IPS-18a (cell line): ENCODE results near the gene ANGPTL1.
"Not testable (repeated sequence)": the region's sequence is repeated elsewhere in the genome, so short reads cannot be mapped to it uniquely, and the experiment has no call there.

Experiments used
- H3K27ac ChIP-seq: one replicate; pipeline ENCODE4 v1.5.1; 2013; ENCODE audit warnings: low read length
- H3K27me3 ChIP-seq: one replicate; pipeline ENCODE4 v1.6.1; 2013; ENCODE audit warnings: mild to moderate bottlenecking, low read length; ENCODE audit not compliant: control insufficient read depth, insufficient read depth
- H3K36me3 ChIP-seq: one replicate; pipeline ENCODE4 v1.6.1; 2013; ENCODE audit warnings: low read depth, low read length; ENCODE audit not compliant: control insufficient read depth
- H3K4me1 ChIP-seq: one replicate; pipeline ENCODE4 v1.6.1; 2013; ENCODE audit warnings: low read depth, low read length; ENCODE audit not compliant: control insufficient read depth
- H3K4me3 ChIP-seq: one replicate; pipeline ENCODE4 v1.5.1; 2013; ENCODE audit warnings: low read length
- H3K9ac ChIP-seq: one replicate; pipeline ENCODE4 v1.6.1; 2013; ENCODE audit warnings: mild to moderate bottlenecking, low read length, moderate library complexity
- H3K9me3 ChIP-seq: one replicate; pipeline ENCODE4 v1.6.1; 2013; ENCODE audit warnings: low read depth, low read length; ENCODE audit not compliant: control insufficient read depth

Gene ANGPTL1

GRCh38 chr1:178862864-178863263, 8.0 kb downstream of the ANGPTL1 start:
- H3K27ac ChIP-seq: no peak overlapping the region
- no peak overlapping the region for H3K4me3 ChIP-seq
- H3K36me3 ChIP-seq: no peaks in the 10 kb centered on the region
- no peaks in the 10 kb centered on the region for H3K9me3 ChIP-seq
- no peaks in the 10 kb centered on the region for H3K27me3 ChIP-seq
- H3K4me1 ChIP-seq: no peaks in the 10 kb centered on the region
- H3K9ac ChIP-seq: no peak overlapping the region

GRCh38 chr1:178862416-178862815, 8.5 kb downstream of the ANGPTL1 start:
- Histone ChIP-seq H3K9ac (no peak overlapping the region), H3K9me3 (no peaks in the 10 kb centered on the region), H3K36me3 (no peaks in the 10 kb centered on the region), H3K27ac (no peak overlapping the region), H3K27me3 (no peaks in the 10 kb centered on the region), H3K4me1 (no peaks in the 10 kb centered on the region), H3K4me3 (no peak overlapping the region)

- H3K36me3 ChIP-seq: no peaks in the 10 kb centered on the region
- H3K27ac ChIP-seq: no peak overlapping the region
Measured at GRCh38 chr1:178857126-178857525, 13.8 kb downstream of the ANGPTL1 start.

GRCh38 chr1:178849918-178850317, 21.0 kb downstream of the ANGPTL1 start:
- Histone ChIP-seq H3K9me3 (no peaks in the 10 kb centered on the region), H3K36me3 (no peaks in the 10 kb centered on the region), H3K4me1 (no peaks in the 10 kb centered on the region), H3K4me3 (no peak overlapping the region), H3K27me3 (no peaks in the 10 kb centered on the region), H3K27ac (no peak overlapping the region), H3K9ac (no peak overlapping the region)

More at GRCh38 chr1:178857126-178857525, 13.8 kb downstream of the ANGPTL1 start:
- no peaks in the 10 kb centered on the region for H3K27me3 ChIP-seq
- H3K4me1 ChIP-seq: no peaks in the 10 kb centered on the region
- H3K4me3 ChIP-seq: no peak overlapping the region
- no peaks in the 10 kb centered on the region for H3K9me3 ChIP-seq
- H3K9ac ChIP-seq: no peak overlapping the region

GRCh38 chr1:178847919-178848318, 23.0 kb downstream of the ANGPTL1 start:
- H3K36me3 ChIP-seq, H3K27ac ChIP-seq, H3K9ac ChIP-seq, H3K4me3 ChIP-seq, H3K27me3 ChIP-seq, H3K4me1 ChIP-seq, H3K9me3 ChIP-seq: not testable (repeated sequence)

GRCh38 chr1:178847396-178847849, 23.5 kb downstream of the ANGPTL1 start:
- no peaks in the 10 kb centered on the region for H3K4me1 ChIP-seq
- H3K27ac ChIP-seq: no peak overlapping the region
- H3K36me3 ChIP-seq: no peaks in the 10 kb centered on the region
- no peak overlapping the region for H3K4me3 ChIP-seq
- no peaks in the 10 kb centered on the region for H3K9me3 ChIP-seq
- H3K9ac ChIP-seq: no peak overlapping the region
- no peaks in the 10 kb centered on the region for H3K27me3 ChIP-seq

GRCh38 chr1:178846306-178846705, 24.6 kb downstream of the ANGPTL1 start:
- H3K9me3 ChIP-seq: no peaks in the 10 kb centered on the region
- H3K9ac ChIP-seq: no peak overlapping the region
- no peaks in the 10 kb centered on the region for H3K4me1 ChIP-seq
- H3K27ac ChIP-seq: no peak overlapping the region
- no peak overlapping the region for H3K4me3 ChIP-seq
- H3K27me3 ChIP-seq: no peaks in the 10 kb centered on the region
- no peaks in the 10 kb centered on the region for H3K36me3 ChIP-seq

GRCh38 chr1:178844436-178844835, 26.4 kb downstream of the ANGPTL1 start:
- Histone ChIP-seq H3K27ac (no peak overlapping the region), H3K9ac (no peak overlapping the region), H3K4me3 (no peak overlapping the region), H3K4me1 (no peaks in the 10 kb centered on the region), H3K27me3 (no peaks in the 10 kb centered on the region), H3K36me3 (no peaks in the 10 kb centered on the region), H3K9me3 (no peaks in the 10 kb centered on the region)

GRCh38 chr1:178825167-178825566, 45.7 kb downstream of the ANGPTL1 start:
- Histone ChIP-seq H3K27ac (no peak overlapping the region), H3K4me1 (no peaks in the 10 kb centered on the region), H3K9ac (no peak overlapping the region), H3K4me3 (no peak overlapping the region), H3K36me3 (no peaks in the 10 kb centered on the region), H3K27me3 (no peaks in the 10 kb centered on the region), H3K9me3 (no peaks in the 10 kb centered on the region)

GRCh38 chr1:178821134-178821866, 49.6 kb downstream of the ANGPTL1 start:
- no peak overlapping the region for H3K9ac ChIP-seq
- no peak overlapping the region for H3K27ac ChIP-seq
- H3K9me3 ChIP-seq: no peaks in the 10 kb centered on the region
- H3K27me3 ChIP-seq: no peaks in the 10 kb centered on the region
- no peaks in the 10 kb centered on the region for H3K4me1 ChIP-seq
- H3K36me3 ChIP-seq: no peaks in the 10 kb centered on the region
- H3K4me3 ChIP-seq: no peak overlapping the region

GRCh38 chr1:178819123-178819522, 51.8 kb downstream of the ANGPTL1 start:
- Histone ChIP-seq H3K27me3 (no peaks in the 10 kb centered on the region), H3K27ac (no peak overlapping the region), H3K4me1 (no peaks in the 10 kb centered on the region), H3K36me3 (no peaks in the 10 kb centered on the region), H3K9me3 (no peaks in the 10 kb centered on the region), H3K4me3 (no peak overlapping the region), H3K9ac (no peak overlapping the region)

- Histone ChIP-seq H3K4me3 (no peak overlapping the region), H3K27ac (no peak overlapping the region), H3K36me3 (no peaks in the 10 kb centered on the region), H3K4me1 (no peaks in the 10 kb centered on the region), H3K9ac (no peak overlapping the region), H3K9me3 (no peaks in the 10 kb centered on the region), H3K27me3 (no peaks in the 10 kb centered on the region)
Measured at GRCh38 chr1:178818416-178818815, 52.5 kb downstream of the ANGPTL1 start.
